ENCODE results near the gene TMEM161B.
A peak's percentile ranks its signal among the peaks of the same experiment; 100 is the strongest.
"Not testable (repeated sequence)": the region's sequence is repeated elsewhere in the genome, so short reads cannot be mapped to it uniquely, and the experiment has no call there.

TMEM161B gene

GRCh38 chr5:88276378-88276777, 7.7 kb upstream of the TMEM161B start:
- peak; percentile 90 for TF ChIP-seq ISL1 (CRISPR knock-in tag; IDR thresholded peaks at IDR 0.05)
- TF ChIP-seq TCF4 (CRISPR knock-in tag; IDR thresholded peaks at IDR 0.05; ENCODE audit: borderline replicate concordance): peak; percentile 70
- peak; percentile 60; the same call in 1 of the 2 replicates for TF ChIP-seq ESRRG (CRISPR knock-in tag; IDR thresholded peaks at IDR 0.05)
- TF ChIP-seq ZNF8 (CRISPR knock-in tag; IDR thresholded peaks at IDR 0.05): no peak
- TF ChIP-seq ZFP3 (CRISPR knock-in tag; IDR thresholded peaks at IDR 0.05): no peak
- ATAC-seq: no peak

- TF ChIP-seq ZNF565 (CRISPR knock-in tag; conservative IDR thresholded peaks at IDR 0.05; ENCODE audit: low read depth) (no peak), ZFP3 (CRISPR knock-in tag; IDR thresholded peaks at IDR 0.05) (no peak), ZNF70 (CRISPR knock-in tag; IDR thresholded peaks at IDR 0.05) (no peak), ZNF8 (CRISPR knock-in tag; IDR thresholded peaks at IDR 0.05) (no peak), BACH2 (CRISPR knock-in tag; IDR thresholded peaks at IDR 0.05; ENCODE audit: borderline replicate concordance) (no peak), ISL1 (CRISPR knock-in tag; IDR thresholded peaks at IDR 0.05) (no peak), OSR1 (CRISPR knock-in tag; IDR thresholded peaks at IDR 0.05) (no peak), TOX (CRISPR knock-in tag; IDR thresholded peaks at IDR 0.05; ENCODE audit: borderline replicate concordance) (no peak), SNAI2 (CRISPR knock-in tag; IDR thresholded peaks at IDR 0.05) (no peak), POU6F1 (CRISPR knock-in tag; IDR thresholded peaks at IDR 0.05; ENCODE audit: borderline replicate concordance, low read depth) (no peak), CSRNP3 (CRISPR knock-in tag; IDR thresholded peaks at IDR 0.05) (no peak), ESRRG (CRISPR knock-in tag; IDR thresholded peaks at IDR 0.05) (no peak), RARB (CRISPR knock-in tag; IDR thresholded peaks at IDR 0.05) (no peak)
- ATAC-seq: no peak
These were observed 6.9 kb upstream of the TMEM161B start for GRCh38 chr5:88275581-88275980.

GRCh38 chr5:88269222-88269771, 652 bp upstream of the TMEM161B start:
- peak; percentile 66 for ATAC-seq
- TF ChIP-seq PPARA (CRISPR knock-in tag; IDR thresholded peaks at IDR 0.05; ENCODE audit: borderline replicate concordance) (no peak), TSHZ2 (CRISPR knock-in tag; IDR thresholded peaks at IDR 0.05) (no peak), ARNTL (CRISPR knock-in tag; IDR thresholded peaks at IDR 0.05; ENCODE audit: borderline replicate concordance, low read depth) (no peak), ESRRG (CRISPR knock-in tag; IDR thresholded peaks at IDR 0.05) (no peak), ZC3H10 (CRISPR knock-in tag; IDR thresholded peaks at IDR 0.05) (no peak), SNAI2 (CRISPR knock-in tag; IDR thresholded peaks at IDR 0.05) (no peak), PATZ1 (CRISPR knock-in tag; IDR thresholded peaks at IDR 0.05; ENCODE audit: borderline replicate concordance) (no peak)

- not testable (repeated sequence) for ATAC-seq
These were observed 4.1 kb downstream of the TMEM161B start for GRCh38 chr5:88264565-88264964.

GRCh38 chr5:88263349-88263748, 5.3 kb downstream of the TMEM161B start:
- ATAC-seq: no peak
- TF ChIP-seq ZFP3 (CRISPR knock-in tag; IDR thresholded peaks at IDR 0.05) (no peak), SNAI2 (CRISPR knock-in tag; IDR thresholded peaks at IDR 0.05) (no peak), TSHZ2 (CRISPR knock-in tag; IDR thresholded peaks at IDR 0.05) (no peak), POU6F1 (CRISPR knock-in tag; IDR thresholded peaks at IDR 0.05; ENCODE audit: borderline replicate concordance, low read depth) (no peak), CSDC2 (CRISPR knock-in tag; IDR thresholded peaks at IDR 0.05) (no peak), ESRRG (CRISPR knock-in tag; IDR thresholded peaks at IDR 0.05) (no peak), ARNTL (CRISPR knock-in tag; IDR thresholded peaks at IDR 0.05; ENCODE audit: borderline replicate concordance, low read depth) (no peak), RARB (CRISPR knock-in tag; IDR thresholded peaks at IDR 0.05) (no peak), ZNF565 (CRISPR knock-in tag; conservative IDR thresholded peaks at IDR 0.05; ENCODE audit: low read depth) (no peak), OSR1 (CRISPR knock-in tag; IDR thresholded peaks at IDR 0.05) (no peak)
